A673 (cell line): ENCODE data around the gene MON1B.

ENCODE experiments used
- EZH2 ChIP-seq: fragments of 200-600 bp; sonication (generic); IDR thresholded peaks from 2 replicates; pipeline ENCODE4 v1.6.1; 2017; ENCODE audit warnings: borderline replicate concordance, low read depth, mild to moderate bottlenecking, mixed read lengths, antibody characterized with exemption, low read length; ENCODE audit not compliant: poor library complexity, severe bottlenecking
- TF ChIP-seq, protein P1 (sequence below): fragments of 300-800, 200-600 bp; sonication (generic); conservative IDR thresholded peaks from 2 replicates; pipeline ENCODE4 v1.5.1; 2017; ENCODE audit warnings: low read depth, mild to moderate bottlenecking, antibody characterized with exemption, low read length, moderate library complexity, mixed read lengths

DNA sequence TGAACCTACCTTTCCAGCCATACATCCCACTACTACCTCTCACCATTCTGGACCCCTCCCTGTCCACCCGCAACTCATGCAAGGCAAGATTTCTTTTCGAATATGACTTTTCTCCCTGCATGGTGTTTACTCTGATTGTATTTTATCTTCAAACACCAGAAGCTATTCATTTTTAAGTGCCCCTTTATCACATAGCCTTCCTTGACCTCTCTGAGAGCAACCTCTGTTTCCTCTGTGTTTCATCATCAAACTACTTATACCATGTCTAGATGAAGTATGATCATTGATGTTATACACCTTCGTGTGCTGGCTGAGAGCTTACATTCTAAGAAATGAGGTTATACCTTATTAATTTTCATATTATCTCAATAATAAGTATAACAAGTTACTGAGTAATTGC is 40.1 kb downstream of the MON1B start:
- TF ChIP-seq, protein P1, sequence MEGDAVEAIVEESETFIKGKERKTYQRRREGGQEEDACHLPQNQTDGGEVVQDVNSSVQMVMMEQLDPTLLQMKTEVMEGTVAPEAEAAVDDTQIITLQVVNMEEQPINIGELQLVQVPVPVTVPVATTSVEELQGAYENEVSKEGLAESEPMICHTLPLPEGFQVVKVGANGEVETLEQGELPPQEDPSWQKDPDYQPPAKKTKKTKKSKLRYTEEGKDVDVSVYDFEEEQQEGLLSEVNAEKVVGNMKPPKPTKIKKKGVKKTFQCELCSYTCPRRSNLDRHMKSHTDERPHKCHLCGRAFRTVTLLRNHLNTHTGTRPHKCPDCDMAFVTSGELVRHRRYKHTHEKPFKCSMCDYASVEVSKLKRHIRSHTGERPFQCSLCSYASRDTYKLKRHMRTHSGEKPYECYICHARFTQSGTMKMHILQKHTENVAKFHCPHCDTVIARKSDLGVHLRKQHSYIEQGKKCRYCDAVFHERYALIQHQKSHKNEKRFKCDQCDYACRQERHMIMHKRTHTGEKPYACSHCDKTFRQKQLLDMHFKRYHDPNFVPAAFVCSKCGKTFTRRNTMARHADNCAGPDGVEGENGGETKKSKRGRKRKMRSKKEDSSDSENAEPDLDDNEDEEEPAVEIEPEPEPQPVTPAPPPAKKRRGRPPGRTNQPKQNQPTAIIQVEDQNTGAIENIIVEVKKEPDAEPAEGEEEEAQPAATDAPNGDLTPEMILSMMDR: no peak
- TF ChIP-seq EZH2: no peak
